HG03439 (cell line): Measurements from ENCODE around the gene BRF1.
"Not testable (repeated sequence)": the region's sequence is repeated elsewhere in the genome, so short reads cannot be mapped to it uniquely, and the experiment has no call there.

Source experiments
- ATAC-seq: cut with Tn5 transposase; IDR thresholded peaks from one replicate; pipeline ENCODE4 v1.9.1; 2021; ENCODE audit warnings: mild to moderate bottlenecking, moderate library complexity; ENCODE audit not compliant: unreplicated experiment

Gene BRF1

GRCh38 chr14:105316968-105317510 is 16.2 kb upstream of the BRF1 start:
- ATAC-seq = no peak

- no peak for ATAC-seq
These were observed 15.8 kb upstream of the BRF1 start for GRCh38 chr14:105316577-105316941.

GRCh38 chr14:105315941-105316576 is 15.3 kb upstream of the BRF1 start:
- no peak for ATAC-seq

GRCh38 chr14:105315211-105315721 is 14.5 kb upstream of the BRF1 start:
- peak; percentile 5 for ATAC-seq

GRCh38 chr14:105314287-105315200 is 13.7 kb upstream of the BRF1 start, which contains the start of gene PACS2:
TSS of gene PACS2 (plus strand) at chr14:105314748. CDS start at chr14:105314919, 171 bp downstream.
- peak; percentile 66 for ATAC-seq

- ATAC-seq = peak; percentile 20
These were observed 12.8 kb upstream of the BRF1 start for GRCh38 chr14:105313381-105314286.

- ATAC-seq = no peak
These were observed 12.2 kb upstream of the BRF1 start for GRCh38 chr14:105312973-105313372.

- ATAC-seq = no peak
These were observed 11.0 kb upstream of the BRF1 start for GRCh38 chr14:105311838-105312237.

GRCh38 chr14:105309371-105309770 is 8.6 kb upstream of the BRF1 start:
- ATAC-seq = no peak

- ATAC-seq = no peak
These were observed 6.4 kb upstream of the BRF1 start for GRCh38 chr14:105307052-105307727.

- no peak for ATAC-seq
These were observed 5.0 kb upstream of the BRF1 start for GRCh38 chr14:105305791-105306190.

GRCh38 chr14:105305345-105305744 is 4.5 kb upstream of the BRF1 start:
- no peak for ATAC-seq

- ATAC-seq = no peak
These were observed 3.8 kb upstream of the BRF1 start for GRCh38 chr14:105304565-105304964.

- ATAC-seq = no peak
These were observed 3.1 kb upstream of the BRF1 start for GRCh38 chr14:105303949-105304348.

GRCh38 chr14:105301915-105302249 is 1.1 kb upstream of the BRF1 start:
- not testable (repeated sequence) for ATAC-seq

- ATAC-seq = peak; percentile 62
These were observed 508 bp upstream of the BRF1 start for GRCh38 chr14:105301103-105301914.

- ATAC-seq = peak; percentile 28
These were observed 903 bp downstream of the BRF1 start for GRCh38 chr14:105299654-105300541.

GRCh38 chr14:105297311-105297710 is 3.5 kb downstream of the BRF1 start:
- ATAC-seq = not testable (repeated sequence)
